K562 (cell line): ENCODE measurements around the gene ARHGAP31. TPM values are rescaled to one million over a fixed set of nuclear protein-coding genes. Genes with fewer than 3 reads are reported as not detected.
A peak's percentile ranks its signal among the peaks of the same experiment; 100 is the strongest.

ENCODE experiments used
- ATAC-seq: fragments of 200-7000 bp; cut with Tn5 transposase; 3 replicates; pipeline ENCODE4 v1.9.1; 2020; ENCODE audit warnings: moderate library complexity
- BruUV-seq: library from RNA; stranded (reverse); fragments of 400-500 nt; replicated peaks from 2 replicates; lab custom pipeline; 2021; lab: Mats Ljungman, UMichigan
- CTCF ChIA-PET: fragments of 300-600 bp; formaldehyde crosslinking; extraction: SDS; loops from one replicate; lab custom pipeline; 2021; ENCODE audit warnings: low intra/inter-chr PET ratio; lab: Yijun Ruan, JAX
- POLR2A ChIA-PET: fragments of 300-600, 350-650 bp; sonication (Branson Sonifier 250); formaldehyde crosslinking; extraction: SDS; loops from one replicate; lab custom pipeline; 2021; ENCODE audit warnings: antibody characterized with exemption, inconsistent platforms; lab: Yijun Ruan, JAX
- DNase-seq, 4 experiments: peaks; one replicate each; pipeline versions ENCODE4 v3.0.0 to v3.0.0-alpha.2; 2011 to 2018; ENCODE audit warnings: low spot score in 3 of 4, mixed read lengths in 3 of 4; ENCODE audit errors: extremely low read depth in 1 of 4
- FAIRE-seq: peaks from 2 replicates; lab custom pipeline; 2011; peaks lifted over from hg19 to GRCh38; lab: Jason Lieb, UNC
- H2AFZ ChIP-seq: 2 replicates; pipeline ENCODE4 v1.6.0; 2011; ENCODE audit warnings: low read depth, low read length, control low read depth, inconsistent platforms
- H3K27ac ChIP-seq: fragments of 200-600 bp; 3 replicates; pipeline ENCODE4 v1.8.0; 2011; ENCODE audit warnings: low read depth, mild to moderate bottlenecking, control low read depth, inconsistent platforms, low read length, moderate library complexity, mixed read lengths; ENCODE audit errors: extremely low read depth
- H3K27me3 ChIP-seq, 2 experiments: fragments of 300-600 bp in 1 of 2; 2 replicates in 1 of 2; 3 replicates in 1 of 2; pipeline versions ENCODE4 v1.6.0 to v1.8.0; 2011; ENCODE audit warnings: inconsistent platforms in 2 of 2, low read length in 2 of 2, mild to moderate bottlenecking in 1 of 2, mixed read lengths in 1 of 2, moderate library complexity in 1 of 2; ENCODE audit not compliant: control insufficient read depth in 2 of 2, insufficient read depth in 2 of 2
- H3K36me3 ChIP-seq: fragments of 300-600 bp; 3 replicates; pipeline ENCODE4 v1.8.0; 2011; ENCODE audit warnings: mild to moderate bottlenecking, low read length, inconsistent platforms; ENCODE audit not compliant: control insufficient read depth, insufficient read depth
- H3K4me1 ChIP-seq, 2 experiments: fragments of 200-600 bp in 1 of 2; replicated peaks in 1 of 2; 2 replicates in 1 of 2; 3 replicates in 1 of 2; pipeline versions ENCODE4 v1.5.1 to v1.8.0; 2011; ENCODE audit warnings: inconsistent platforms in 2 of 2, low read length in 2 of 2, mild to moderate bottlenecking in 1 of 2, mixed read lengths in 1 of 2, moderate library complexity in 1 of 2; ENCODE audit not compliant: control insufficient read depth in 2 of 2, insufficient read depth in 2 of 2
- H3K4me2 ChIP-seq: 2 replicates; pipeline ENCODE4 v1.6.1; 2011; ENCODE audit warnings: low read length, control low read depth, inconsistent platforms, mixed read lengths; ENCODE audit not compliant: insufficient read depth
- H3K4me3 ChIP-seq: fragments of 200-600 bp; sonication (generic), shearing (Covaris generic); 2 replicates; pipeline ENCODE4 v1.5.1; 2016; ENCODE audit warnings: control low read depth, inconsistent platforms
- H3K79me2 ChIP-seq: fragments of 200-600 bp; 3 replicates; pipeline ENCODE4 v1.8.0; 2011; ENCODE audit warnings: low read length, inconsistent platforms; ENCODE audit not compliant: control insufficient read depth, insufficient read depth
- H3K9ac ChIP-seq, 2 experiments: 2 replicates each; pipeline versions ENCODE4 v1.6.0 to v1.6.1; 2011; ENCODE audit warnings: low read depth in 2 of 2, low read length in 2 of 2, control low read depth in 1 of 2, inconsistent platforms in 1 of 2, mild to moderate bottlenecking in 1 of 2, mixed read lengths in 1 of 2; ENCODE audit not compliant: insufficient read depth in 1 of 2
- H3K9me1 ChIP-seq: one replicate; pipeline ENCODE4 v1.6.0; 2011; ENCODE audit warnings: inconsistent platforms, mild to moderate bottlenecking, low read length, moderate library complexity; ENCODE audit not compliant: control insufficient read depth, insufficient read depth
- H3K9me3 ChIP-seq: replicated peaks from 2 replicates; pipeline ENCODE4 v1.5.1; 2011; ENCODE audit warnings: low read depth, low read length, inconsistent platforms; ENCODE audit not compliant: control insufficient read depth, insufficient read depth
- H4K20me1 ChIP-seq: replicated peaks from 2 replicates; pipeline ENCODE4 v1.6.1; 2011; ENCODE audit warnings: low read length, inconsistent platforms, mixed read lengths; ENCODE audit not compliant: control insufficient read depth, insufficient read depth
- ARNT ChIP-seq, 2 experiments: fragments of 450-650 bp; IDR thresholded peaks; 2 replicates each; pipeline ENCODE4 v1.6.1; 2016; ENCODE audit warnings: mild to moderate bottlenecking in 1 of 2
- ASH1L ChIP-seq: fragments of 450-650 bp; IDR thresholded peaks from 2 replicates; pipeline ENCODE4 v1.6.1; 2018; ENCODE audit warnings: borderline replicate concordance, mild to moderate bottlenecking, low read depth; ENCODE audit not compliant: partially characterized antibody
- ATF6 ChIP-seq: sonication (generic); formaldehyde crosslinking; IDR thresholded peaks from 2 replicates; pipeline ENCODE4 v1.4.0; 2020; ENCODE audit warnings: mild to moderate bottlenecking, missing genetic modification reagents
- CBFA2T2 ChIP-seq: fragments of 450-650 bp; conservative IDR thresholded peaks from 2 replicates; pipeline ENCODE4 v1.6.1; 2017; ENCODE audit warnings: mild to moderate bottlenecking
- CBX1 ChIP-seq: sonication (generic); IDR thresholded peaks from 2 replicates; pipeline ENCODE4 v1.6.1; 2016; ENCODE audit warnings: antibody characterized with exemption, low read depth, mild to moderate bottlenecking
- DMBX1 ChIP-seq: fragments of 250-450 bp; sonication (Bioruptor Pico); IDR thresholded peaks from 2 replicates; pipeline ENCODE4 v1.8.0; 2022; ENCODE audit warnings: inconsistent platforms, mild to moderate bottlenecking, moderate library complexity, borderline replicate concordance
- ETS2 ChIP-seq: IDR thresholded peaks from 2 replicates; pipeline ENCODE4 v1.6.1; 2016; ENCODE audit warnings: borderline replicate concordance, missing genetic modification characterization, mild to moderate bottlenecking, moderate library complexity, missing compliant biosample characterization; ENCODE audit not compliant: poor library complexity, severe bottlenecking
- GTF2F1 ChIP-seq: IDR thresholded peaks from 2 replicates; pipeline ENCODE4 v1.6.1; 2011; ENCODE audit warnings: low read depth, low read length, improper control_type of control experiment
- HSF4 ChIP-seq: fragments of 250-450 bp; sonication (Bioruptor Pico); IDR thresholded peaks from 2 replicates; pipeline ENCODE4 v2.1.2; 2022; ENCODE audit warnings: mild to moderate bottlenecking, moderate library complexity, borderline replicate concordance
- POLR3G ChIP-seq: IDR thresholded peaks from 2 replicates; pipeline ENCODE4 v1.6.1; 2011; ENCODE audit not compliant: insufficient read length, insufficient replicate concordance; ENCODE audit errors: extremely low read depth
- RBM25 ChIP-seq: fragments of 200-400 bp; formaldehyde crosslinking; IDR thresholded peaks from 2 replicates; pipeline ENCODE4 v1.6.1; 2018; ENCODE audit warnings: low read length, low read depth, moderate library complexity; ENCODE audit not compliant: severe bottlenecking
- SAP30 ChIP-seq: fragments of 200-600 bp; sonication (generic); IDR thresholded peaks from 2 replicates; pipeline ENCODE4 v1.6.1; 2012; ENCODE audit warnings: borderline replicate concordance, low read depth, mild to moderate bottlenecking, moderate library complexity, low read length, control low read depth, inconsistent platforms; ENCODE audit not compliant: insufficient read depth, poor library complexity, severe bottlenecking
- SMARCA5 ChIP-seq: fragments of 450-650 bp; IDR thresholded peaks from 2 replicates; pipeline ENCODE4 v1.6.1; 2016
- SMARCB1 ChIP-seq: IDR thresholded peaks from 2 replicates; pipeline ENCODE4 v1.6.1; 2011; ENCODE audit warnings: improper control_type of control experiment, low read depth; ENCODE audit not compliant: insufficient read length
- STAG1 ChIP-seq: sonication (generic); formaldehyde crosslinking; IDR thresholded peaks from 2 replicates; pipeline ENCODE4 v1.5.0; 2020; ENCODE audit warnings: missing genetic modification reagents, borderline replicate concordance
- TCF7L2 ChIP-seq: fragments of 150-350 bp; IDR thresholded peaks from 2 replicates; pipeline ENCODE4 v1.6.1; 2016; ENCODE audit warnings: low read depth, mild to moderate bottlenecking, low read length, moderate library complexity
- YBX1 ChIP-seq: fragments of 450-650 bp; IDR thresholded peaks from 2 replicates; pipeline ENCODE4 v1.7.1; 2016; ENCODE audit warnings: mild to moderate bottlenecking
- ZNF398 ChIP-seq: fragments of 250-450 bp; sonication (Bioruptor Pico); IDR thresholded peaks from 2 replicates; pipeline ENCODE4 v1.8.0; 2021; ENCODE audit warnings: moderate library complexity, mild to moderate bottlenecking, inconsistent platforms
- ZNF436 ChIP-seq: fragments of 250-450, 450-650 bp; sonication (Bioruptor Pico); formaldehyde crosslinking; IDR thresholded peaks from 2 replicates; pipeline ENCODE4 v1.7.0; 2020; ENCODE audit warnings: mild to moderate bottlenecking
- WGBS: fragments of 100-300 bp; shearing (Covaris generic); methylation state at CpG from one replicate; pipeline ENCODE4 v1.1.6; 2016; ENCODE audit warnings: low coverage, mixed read lengths; ENCODE audit not compliant: insufficient coverage; ENCODE audit errors: missing lambda C conversion rate; 5-methylcytosine and 5-hydroxymethylcytosine counted together
- in situ Hi-C: fragments of 300-500 bp; cut with MboI; formaldehyde crosslinking; loops from 4 replicates; pipeline ENCODE4 v1.15.0; 2018; ENCODE audit warnings: inconsistent platforms, mixed read lengths
- intact Hi-C: fragments of 100-400 bp; cut with micrococcal nuclease; formaldehyde crosslinking; loops from 2 replicates; pipeline ENCODE4 v1.14.2; 2022
- polyA plus RNA-seq, 8 experiments: library from polyadenylated mRNA; depleted of rRNA in 4 of 8; stranded (reverse) in 5 of 8; unstranded in 3 of 8; fragments of >200 nt; fragmentation: Nextera tagmentation in 2 of 8; fragmentation: Illumina TruSeq in 1 of 8; extraction: Ambion mirVana in 2 of 8; extraction: Trizol in 1 of 8; gene quantifications; 2 replicates each; pipeline versions ENCODE4 v1.2.1 to v1.2.3, GENCODE V29; 2011 to 2014; ENCODE audit warnings: inconsistent platforms in 1 of 8, missing spikeins in 1 of 8
- total RNA-seq, 7 experiments: library from RNA; depleted of rRNA in 6 of 7; stranded (reverse); fragments of >200 nt in 6 of 7; fragmentation: Illumina TruSeq in 2 of 7; extraction: Trizol in 2 of 7; gene quantifications; 2 replicates each; pipeline versions ENCODE4 v1.2.1 to v1.2.3, GENCODE V29; 2011 to 2021; ENCODE audit warnings: low replicate concordance in 1 of 7

The ARHGAP31 gene
- total and polyA plus RNA-seq, 9 of the 15 experiments (the other 6 are each of a cell fraction or from before 2014, with no cell fraction given): under 0.01 to 0.13 (median 0.06) TPM; not detected in 5

- intact Hi-C loops (no loop called here), in situ Hi-C loops (no loop called here)
- no peak for TF ChIP-seq SMARCB1
- no peak for TF ChIP-seq ZNF436
- no peak for TF ChIP-seq TCF7L2
- no peak for TF ChIP-seq ZNF398 (CRISPR knock-in tag)
- TF ChIP-seq DMBX1 (CRISPR knock-in tag): no peak
- no peak for TF ChIP-seq ATF6 (CRISPR knock-in tag)
- TF ChIP-seq SMARCA5: 0 out of 2 replicates have a peak, but pooled peaks have one; percentile 16
- TF ChIP-seq ETS2 (tag): no peak
- TF ChIP-seq YBX1: no peak
- no peak for TF ChIP-seq CBX1
- no peak for TF ChIP-seq POLR3G
- TF ChIP-seq STAG1 (CRISPR knock-in tag): no peak
- TF ChIP-seq ASH1L: no peak
- TF ChIP-seq SAP30: no peak
- no peak for TF ChIP-seq CBFA2T2
- TF ChIP-seq GTF2F1: no peak
- TF ChIP-seq ARNT (IDR thresholded peaks at IDR 0.05): no peak
- TF ChIP-seq RBM25: no peak
- no peak for TF ChIP-seq HSF4 (CRISPR knock-in tag)
Measured at GRCh38 chr3:119322021-119322834, 28.0 kb downstream of the ARHGAP31 start.

More at GRCh38 chr3:119322021-119322834, 28.0 kb downstream of the ARHGAP31 start:
- Histone ChIP-seq H2AFZ (peak overlapping the region; percentile 91), H3K9me3 (no peaks in the 10 kb centered on the region), H3K4me2 (peak overlapping the region; percentile 78), H4K20me1 (no peaks in the 10 kb centered on the region), H3K4me1 (peaks cover 8 to 16% of the 10 kb centered on the region in 2 experiments; a peak in 4 of 5 replicates), H3K36me3 (no peaks in the 10 kb centered on the region), H3K4me3 (peak overlapping the region; percentile 45), H3K9me1 (no peaks in the 10 kb centered on the region), H3K27ac (peak overlapping the region; percentile 84), H3K27me3 (no peaks in the 10 kb centered on the region), H3K79me2 (no peaks in the 10 kb centered on the region), H3K9ac (peak overlapping the region; percentile 75 to 94)
- WGBS: 71% methylated on average over 2 of the region's 26 CpGs
- ChIA-PET CTCF (no interaction called here), POLR2A (interaction anchor here (0.9 to 1.2 kb wide), 3 partner anchors 11 to 141 kb away, joined by 3 to 4 read pairs (median 3); partner anchors contain the start of gene TMEM39A)
- ATAC-seq: peak; percentile 79
- no peak for FAIRE-seq
- no peak for DNase-seq
- BruUV-seq: TSS peak; percentile 87
